NCI-H1105 treated with DMSO at 0.1 percent for 48 hours (cell line): ENCODE data around the gene ANO3.

ENCODE experiments used
- DNase-seq: peaks from one replicate; lab custom pipeline; 2025; lab: John Stamatoyannopoulos, UW

The ANO3 gene

DNA sequence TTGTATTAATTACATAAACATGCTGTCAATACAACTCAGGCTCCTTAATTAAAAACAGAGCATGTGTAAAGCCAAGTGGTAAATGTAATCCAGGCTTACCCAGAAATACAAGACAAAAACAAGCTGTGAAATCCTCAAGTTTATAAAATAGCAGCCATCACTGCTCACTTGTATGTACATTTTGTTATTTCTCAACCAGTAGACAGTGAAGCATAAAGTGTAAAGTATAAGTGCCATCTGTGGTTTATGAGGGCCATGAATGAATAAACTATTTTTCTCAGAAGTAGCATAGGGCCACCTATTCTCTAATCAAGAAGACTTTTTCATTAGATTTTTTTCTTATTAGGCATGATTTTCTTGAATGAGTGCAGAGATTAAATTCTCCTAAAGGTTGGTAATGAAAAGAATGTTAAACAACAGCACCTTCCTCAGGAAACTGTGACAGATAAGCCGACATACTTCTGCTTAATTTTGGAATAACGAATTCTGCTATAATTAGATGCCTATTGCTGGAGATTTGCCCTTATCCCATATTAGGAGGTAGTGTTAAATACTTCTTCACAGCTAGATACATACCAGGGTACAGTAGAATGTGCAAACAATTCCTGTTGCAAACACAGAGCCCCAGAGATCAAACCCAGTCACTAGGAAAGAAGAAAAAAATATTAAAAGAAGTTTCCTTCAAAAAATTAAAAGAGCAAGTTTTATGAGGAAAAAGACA is 377.0 kb downstream of the ANO3 start:
- no peak for DNase-seq

DNA sequence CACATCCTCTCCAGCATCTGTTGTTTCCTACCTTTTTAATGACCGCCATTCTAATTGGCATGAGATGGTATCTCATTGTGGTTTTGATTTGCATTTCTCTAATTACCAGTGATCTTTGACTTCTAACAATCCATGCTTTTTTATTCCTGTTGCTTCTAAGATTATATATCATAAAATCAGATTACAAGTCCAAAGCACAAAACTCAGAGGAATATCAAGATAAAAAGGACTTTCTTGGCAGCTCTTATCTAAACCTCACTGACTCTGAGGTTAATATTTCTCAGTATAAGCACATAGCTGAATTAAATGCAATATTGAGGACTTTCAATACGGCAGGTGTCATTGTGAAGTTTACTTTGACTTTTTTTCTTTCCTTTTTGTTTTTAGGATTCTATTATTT is 378.6 kb downstream of the ANO3 start:
- DNase-seq: no peak

DNA sequence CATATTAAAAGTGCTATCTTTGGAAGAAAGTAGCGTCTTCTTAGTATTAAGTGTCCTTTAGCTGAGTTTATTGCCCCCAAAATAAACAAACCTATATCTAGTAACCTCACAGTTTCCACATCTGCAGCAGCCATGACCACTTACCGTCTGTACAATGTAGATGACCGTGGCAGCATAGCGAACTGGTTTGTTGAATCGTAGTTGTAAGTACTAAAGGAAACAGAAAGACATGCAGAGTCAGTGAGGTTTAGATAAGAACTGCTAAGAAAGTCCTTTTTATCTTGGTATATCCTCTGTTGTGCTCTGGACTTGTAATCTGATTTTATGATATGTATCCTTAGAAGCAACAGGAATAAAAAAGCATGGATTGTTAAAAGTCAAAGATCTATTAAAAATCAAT is 380.6 kb downstream of the ANO3 start:
- no peak for DNase-seq
